HL-60 (cell line): ENCODE measurements around the gene DAP.
"Not testable (repeated sequence)": the region's sequence is repeated elsewhere in the genome, so short reads cannot be mapped to it uniquely, and the experiment has no call there.

ENCODE experiments used
- DNase-seq, 2 experiments: peaks; one replicate each; pipeline ENCODE4 v3.0.0-alpha.2; 2010 to 2020; ENCODE audit warnings: low read depth in 1 of 2, low spot score in 1 of 2
- H3K27ac ChIP-seq: fragments of 250-450 bp; sonication (Bioruptor Pico); replicated peaks from 2 replicates; pipeline ENCODE4 v1.5.1; 2020; ENCODE audit warnings: mild to moderate bottlenecking, moderate library complexity
- H3K27me3 ChIP-seq: fragments of 250-450 bp; sonication (Bioruptor Pico); 2 replicates; pipeline ENCODE4 v1.5.1; 2021; ENCODE audit warnings: mild to moderate bottlenecking, moderate library complexity; ENCODE audit not compliant: insufficient read depth, poor library complexity, severe bottlenecking
- H3K4me3 ChIP-seq: replicated peaks from 2 replicates; pipeline ENCODE4 v1.5.1; 2011; ENCODE audit warnings: mild to moderate bottlenecking, control low read depth, low read length; ENCODE audit not compliant: insufficient read depth
- CTCF ChIP-seq: IDR thresholded peaks from one replicate; pipeline ENCODE4 v1.5.1; 2011; ENCODE audit warnings: low read length, control low read depth, inconsistent platforms; ENCODE audit not compliant: insufficient read depth
- GABPA ChIP-seq: IDR thresholded peaks from 2 replicates; pipeline ENCODE4 v1.6.1; 2012; ENCODE audit warnings: low read depth
- POLR2AphosphoS5 ChIP-seq: IDR thresholded peaks from 2 replicates; pipeline ENCODE4 v1.6.1; 2012; ENCODE audit warnings: low read depth
- REST ChIP-seq: IDR thresholded peaks from 2 replicates; pipeline ENCODE4 v1.6.1; 2012; ENCODE audit warnings: low read depth; ENCODE audit not compliant: insufficient replicate concordance
- SPI1 ChIP-seq: IDR thresholded peaks from 2 replicates; pipeline ENCODE4 v1.6.1; 2012; ENCODE audit warnings: low read depth, mild to moderate bottlenecking, borderline replicate concordance

DAP gene

GRCh38 chr5:10724781-10725507 lies 36.1 kb downstream of the DAP start:
- Histone ChIP-seq H3K4me3 (no peak overlapping the region), H3K27ac (no peak overlapping the region)
- TF ChIP-seq SPI1: no peak
- TF ChIP-seq REST: no peak
- TF ChIP-seq CTCF: no peak
- no peak for TF ChIP-seq GABPA
- TF ChIP-seq POLR2AphosphoS5: no peak

GRCh38 chr5:10723514-10723913 lies 37.5 kb downstream of the DAP start:
- Histone ChIP-seq H3K27ac (no peak overlapping the region), H3K4me3 (no peak overlapping the region), H3K27me3 (no peaks in the 10 kb centered on the region)
- no peak for DNase-seq
- no peak for TF ChIP-seq GABPA
- no peak for TF ChIP-seq REST
- no peak for TF ChIP-seq POLR2AphosphoS5
- TF ChIP-seq CTCF: no peak
- TF ChIP-seq SPI1: no peak

More at GRCh38 chr5:10724781-10725507, 36.1 kb downstream of the DAP start:
- no peaks in the 10 kb centered on the region for H3K27me3 ChIP-seq
- no peak for DNase-seq

GRCh38 chr5:10720766-10721165 lies 40.3 kb downstream of the DAP start:
- not testable (repeated sequence) for DNase-seq

GRCh38 chr5:10719965-10720364 lies 41.1 kb downstream of the DAP start:
- TF ChIP-seq GABPA: no peak
- TF ChIP-seq POLR2AphosphoS5: no peak
- TF ChIP-seq SPI1: no peak
- no peak for TF ChIP-seq REST
- no peak for TF ChIP-seq CTCF
- DNase-seq: no peak
- Histone ChIP-seq H3K27ac (no peak overlapping the region), H3K27me3 (no peaks in the 10 kb centered on the region), H3K4me3 (no peak overlapping the region)

More at GRCh38 chr5:10720766-10721165, 40.3 kb downstream of the DAP start:
- not testable (repeated sequence) for H3K27me3 ChIP-seq, H3K27ac ChIP-seq, H3K4me3 ChIP-seq

GRCh38 chr5:10718617-10719016 lies 42.4 kb downstream of the DAP start:
- H3K27me3 ChIP-seq, H3K4me3 ChIP-seq, H3K27ac ChIP-seq, DNase-seq: not testable (repeated sequence)

- H3K27ac ChIP-seq, H3K27me3 ChIP-seq, DNase-seq, H3K4me3 ChIP-seq: not testable (repeated sequence)
Measured at GRCh38 chr5:10716825-10717224, 44.2 kb downstream of the DAP start.
